ENCODE data around the gene ZNF226. TPM values are rescaled to one million over a fixed set of nuclear protein-coding genes. Genes with fewer than 3 reads are reported as not detected.
"Not testable (repeated sequence)": the region's sequence is repeated elsewhere in the genome, so short reads cannot be mapped to it uniquely, and the experiment has no call there.

Gene ZNF226
- total RNA-seq, 1 experiment from 2014 or later = 8.9 TPM

DNA sequence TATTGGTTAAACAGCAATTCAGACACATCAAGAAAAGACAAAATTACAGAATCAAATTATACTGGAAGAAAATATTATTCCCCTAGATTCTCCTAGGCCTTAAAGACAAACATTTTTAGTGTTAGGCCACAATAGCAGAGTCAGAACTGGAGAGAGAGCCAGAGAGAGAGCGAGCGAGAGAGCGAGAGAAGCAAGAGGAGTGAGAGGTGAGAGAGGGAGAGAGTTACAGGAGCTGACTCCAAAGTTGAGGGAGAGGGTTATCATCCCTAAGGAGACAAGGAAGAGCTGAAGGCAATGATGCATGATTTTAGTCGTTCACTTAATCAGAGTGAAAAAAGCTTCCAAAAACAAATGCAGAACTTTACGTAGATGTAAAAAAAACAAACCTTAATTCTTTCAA lies 27.2 kb downstream of the ZNF226 start:
- H3K4me3 ChIP-seq (ENCODE audit: insufficient read depth, low read depth, low read length) = no peak overlapping the region
- DNase-seq = no peak
- H3K27me3 ChIP-seq (ENCODE audit: control insufficient read depth, insufficient read depth, low read length) = no peaks in the 10 kb centered on the region
- no peaks in the 10 kb centered on the region for H3K36me3 ChIP-seq (replicated peaks; ENCODE audit: control insufficient read depth, insufficient read depth, low read length)

DNA sequence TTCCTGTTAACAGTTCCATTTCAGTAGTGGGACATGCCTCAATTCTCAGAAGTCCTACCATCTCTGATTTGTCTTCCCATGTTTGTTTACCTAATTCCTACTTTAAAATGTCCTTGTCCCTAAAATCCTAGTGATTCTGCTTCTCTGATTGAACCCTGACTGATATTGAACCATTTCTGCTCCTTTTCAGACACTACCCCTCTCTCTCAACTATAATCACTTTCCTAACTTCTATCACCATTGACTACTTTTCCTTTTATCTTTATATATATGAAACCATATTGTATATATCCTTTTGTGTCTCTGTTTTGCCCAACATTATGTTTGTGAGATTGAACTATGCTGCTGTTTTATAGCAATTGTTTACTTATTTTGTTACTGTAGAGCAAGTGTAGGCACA lies 31.9 kb downstream of the ZNF226 start:
- DNase-seq = no peak
- Histone ChIP-seq H3K4me3 (ENCODE audit: insufficient read depth, low read depth, low read length) (no peak overlapping the region), H3K36me3 (replicated peaks; ENCODE audit: control insufficient read depth, insufficient read depth, low read length) (no peaks in the 10 kb centered on the region)

DNA sequence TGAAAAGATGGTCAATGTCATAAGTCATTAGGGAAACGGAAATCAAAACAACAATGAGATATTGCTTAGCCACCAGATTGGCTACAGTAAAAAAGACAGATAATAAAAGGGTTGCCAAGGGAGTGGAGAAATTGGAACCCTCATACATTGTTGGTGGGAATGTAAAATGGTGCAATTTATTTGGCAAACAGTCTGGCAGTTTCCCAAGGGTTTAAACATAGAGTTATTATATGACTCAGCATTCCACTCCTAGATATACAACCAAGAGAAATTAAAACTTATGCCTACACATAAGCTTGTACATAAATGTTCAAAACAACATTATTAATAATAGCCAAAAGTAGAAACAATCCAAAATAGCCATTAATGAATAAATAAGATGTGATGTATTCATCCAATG lies 37.6 kb downstream of the ZNF226 start:
- Histone ChIP-seq H3K27me3 (ENCODE audit: control insufficient read depth, insufficient read depth, low read length) (no peaks in the 10 kb centered on the region), H3K36me3 (replicated peaks; ENCODE audit: control insufficient read depth, insufficient read depth, low read length) (no peaks in the 10 kb centered on the region), H3K4me3 (ENCODE audit: insufficient read depth, low read depth, low read length) (no peak overlapping the region)
- no peak for DNase-seq

More for the DNA sequence above, 31.9 kb downstream of the ZNF226 start:
- H3K27me3 ChIP-seq (ENCODE audit: control insufficient read depth, insufficient read depth, low read length) = no peaks in the 10 kb centered on the region

DNA sequence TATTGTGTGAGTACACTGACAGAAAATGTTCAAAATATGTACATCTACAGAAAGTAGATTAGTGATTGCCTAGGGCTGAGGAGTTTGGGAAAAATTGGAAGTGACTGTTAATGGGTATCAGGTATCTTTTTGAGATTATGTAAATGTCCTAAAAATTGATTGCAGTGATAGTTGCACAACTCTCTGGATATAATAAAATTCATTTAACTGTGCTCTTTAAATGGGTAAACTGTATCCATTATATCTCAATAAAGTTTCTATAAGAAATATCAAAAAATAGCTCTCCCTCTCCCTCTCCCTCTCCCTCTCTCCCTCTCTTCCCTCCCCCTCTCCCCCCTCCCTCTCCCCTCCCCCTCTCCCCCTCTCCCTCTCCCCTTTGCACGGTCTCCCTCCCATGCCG lies 38.1 kb downstream of the ZNF226 start:
- Histone ChIP-seq H3K27me3 (ENCODE audit: control insufficient read depth, insufficient read depth, low read length) (no peaks in the 10 kb centered on the region), H3K36me3 (replicated peaks; ENCODE audit: control insufficient read depth, insufficient read depth, low read length) (no peaks in the 10 kb centered on the region), H3K4me3 (ENCODE audit: insufficient read depth, low read depth, low read length) (no peak overlapping the region)
- DNase-seq = no peak

DNA sequence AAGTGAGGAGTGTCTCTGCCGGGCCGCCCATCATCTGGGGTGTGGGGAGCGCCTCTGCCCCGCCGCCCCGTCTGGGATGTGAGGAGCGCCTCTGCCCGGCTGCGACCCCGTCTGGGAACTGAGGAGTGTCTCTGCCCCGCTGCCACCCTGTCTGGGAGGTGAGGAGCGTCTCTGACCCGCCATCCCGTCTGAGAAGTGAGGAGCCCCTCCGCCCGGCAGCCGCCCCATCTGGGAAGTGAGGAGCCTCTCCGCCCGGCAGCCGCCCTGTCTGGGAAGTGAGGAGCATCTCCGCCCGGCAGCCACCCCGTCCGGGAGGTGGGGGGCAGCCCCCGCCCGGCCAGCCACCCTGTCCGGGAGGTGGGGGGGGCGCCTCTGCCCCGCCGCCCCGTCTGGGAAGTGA lies 39.0 kb downstream of the ZNF226 start:
- not testable (repeated sequence) for H3K36me3 ChIP-seq (replicated peaks; ENCODE audit: control insufficient read depth, insufficient read depth, low read length); H3K27me3 ChIP-seq (ENCODE audit: control insufficient read depth, insufficient read depth, low read length)

DNA sequence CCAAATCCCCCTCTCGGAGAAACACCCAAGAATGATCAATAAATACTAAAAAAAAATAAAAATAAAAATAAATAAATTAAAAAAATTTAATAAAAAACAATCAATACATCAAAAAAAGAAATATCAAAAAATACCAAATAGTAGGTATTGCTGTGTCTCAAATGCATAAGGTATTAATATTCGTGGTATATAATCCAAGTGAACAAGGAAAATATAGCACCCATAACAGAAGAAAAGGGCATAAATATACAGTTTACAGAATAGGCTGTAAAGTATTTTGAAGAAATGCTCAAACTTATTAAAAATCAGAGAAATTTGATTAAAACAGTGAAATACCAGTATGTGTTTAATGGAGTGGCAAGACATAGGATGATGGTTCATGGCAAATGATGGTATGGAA lies 39.9 kb downstream of the ZNF226 start:
- no peak for DNase-seq
- Histone ChIP-seq H3K36me3 (replicated peaks; ENCODE audit: control insufficient read depth, insufficient read depth, low read length) (no peaks in the 10 kb centered on the region), H3K4me3 (ENCODE audit: insufficient read depth, low read depth, low read length) (no peak overlapping the region), H3K27me3 (ENCODE audit: control insufficient read depth, insufficient read depth, low read length) (no peaks in the 10 kb centered on the region)

More for the DNA sequence above, 39.0 kb downstream of the ZNF226 start:
- not testable (repeated sequence) for H3K4me3 ChIP-seq (ENCODE audit: insufficient read depth, low read depth, low read length); DNase-seq

DNA sequence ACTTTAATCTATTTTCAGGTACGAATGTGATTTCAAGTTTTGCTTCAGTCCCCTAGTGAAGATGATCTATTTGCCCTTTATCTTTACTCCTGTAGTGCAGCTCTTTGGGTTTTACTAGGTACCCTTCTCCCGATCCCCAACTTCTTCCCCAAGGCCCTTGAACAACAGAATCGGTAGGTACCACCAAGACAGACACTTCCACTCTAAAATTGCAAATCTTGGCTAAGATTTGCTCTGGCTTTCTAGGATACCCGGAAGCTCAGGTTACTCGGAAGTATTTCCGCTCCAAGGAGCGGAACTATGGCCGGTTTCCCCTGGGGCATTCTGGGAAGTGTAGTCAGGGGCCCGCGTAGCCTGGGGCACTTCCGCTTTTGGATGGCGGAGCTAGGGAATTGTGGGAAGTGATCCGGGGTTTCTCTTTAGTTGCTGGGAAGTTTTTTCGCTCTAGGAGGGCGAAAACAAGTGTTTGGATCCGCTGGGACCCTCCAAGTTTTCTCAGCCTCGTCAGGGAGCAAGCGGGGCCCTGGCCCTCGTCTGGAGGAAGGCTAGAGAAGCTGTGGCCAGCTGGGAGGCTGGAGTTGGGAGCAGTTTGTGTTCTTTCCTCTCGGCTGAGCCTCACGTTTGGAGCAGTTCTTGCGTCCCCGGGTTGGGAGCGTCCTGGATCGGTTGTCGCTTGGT lies 42.4 kb downstream of the ZNF226 start:
- H3K27me3 ChIP-seq (ENCODE audit: control insufficient read depth, insufficient read depth, low read length) = no peaks in the 10 kb centered on the region
- peak; percentile 89 for DNase-seq
- H3K4me3 ChIP-seq (ENCODE audit: insufficient read depth, low read depth, low read length) = peak overlapping the region; percentile 74
- no peaks in the 10 kb centered on the region for H3K36me3 ChIP-seq (replicated peaks; ENCODE audit: control insufficient read depth, insufficient read depth, low read length)

DNA sequence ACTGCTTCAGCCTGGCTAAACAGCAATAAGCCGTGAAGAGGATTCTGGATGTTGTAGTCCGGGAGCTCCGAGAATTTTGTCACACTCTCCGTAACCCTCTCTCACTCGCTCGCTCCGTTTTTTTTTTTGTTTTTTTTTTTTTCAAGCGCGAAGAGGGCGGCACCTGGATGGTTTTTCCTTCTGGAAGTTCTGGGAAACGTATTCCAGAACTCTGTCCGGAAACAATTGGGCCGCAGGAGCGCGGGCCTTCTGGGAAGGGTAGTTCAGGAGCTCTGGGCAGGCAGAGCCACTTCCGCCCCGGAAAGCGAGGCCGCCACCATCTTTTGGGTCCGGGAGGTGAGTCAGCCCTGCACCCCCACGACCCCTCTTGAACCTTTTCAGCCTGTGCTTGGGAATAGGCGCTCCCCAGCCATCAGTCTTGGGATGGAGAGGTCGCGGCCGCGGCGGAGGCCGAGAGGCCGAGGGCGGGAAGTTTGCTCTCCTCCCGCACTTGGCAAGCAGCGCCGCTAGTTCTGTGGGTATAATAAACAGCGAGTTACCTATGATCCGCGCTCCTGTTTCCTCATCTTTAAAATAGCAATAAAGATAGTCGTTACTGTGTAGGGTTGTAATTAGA lies 47.5 kb downstream of the ZNF226 start, which contains the start of gene ZNF227:
Gene ZNF227, plus strand, starts transcription at position 283 of the 616 bp plus-strand sequence. CDS start 5,261 bp downstream, outside the sequence.
- Histone ChIP-seq H3K4me3 (ENCODE audit: insufficient read depth, low read depth, low read length) (peak within 1 kb of the TSS; percentile 75), H3K36me3 (replicated peaks; ENCODE audit: control insufficient read depth, insufficient read depth, low read length) (peaks cover 1% of the 10 kb centered on the region), H3K27me3 (ENCODE audit: control insufficient read depth, insufficient read depth, low read length) (no peaks in the 10 kb centered on the region)
- DNase-seq = peak; percentile 86

DNA sequence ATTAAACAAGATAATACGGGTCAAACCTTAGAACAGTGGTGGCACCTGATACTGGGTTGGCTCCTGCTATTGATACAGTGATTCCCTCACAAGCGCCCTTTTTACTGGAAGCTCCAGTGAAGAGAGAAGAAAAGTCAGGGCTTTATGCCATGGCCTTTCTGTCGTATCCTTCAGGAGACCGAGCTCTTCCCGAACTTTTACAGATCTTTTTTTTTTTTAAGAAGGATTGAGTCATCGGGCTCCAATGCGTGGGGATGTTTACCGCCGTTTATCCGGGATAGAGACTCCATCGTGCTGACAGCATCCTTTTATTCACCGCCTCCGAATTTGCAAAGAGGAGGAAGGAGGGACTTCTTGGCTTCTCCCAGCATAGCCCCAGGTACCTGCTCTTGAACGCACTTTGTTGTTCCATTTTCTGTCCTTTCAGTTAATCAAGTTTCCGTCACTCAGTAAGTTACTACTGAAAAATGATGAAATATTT lies 48.0 kb downstream of the ZNF226 start:
- H3K27me3 ChIP-seq (ENCODE audit: control insufficient read depth, insufficient read depth, low read length) = no peaks in the 10 kb centered on the region
- peak; percentile 47 for DNase-seq
- peak overlapping the region; percentile 75 for H3K4me3 ChIP-seq (ENCODE audit: insufficient read depth, low read depth, low read length)
- H3K36me3 ChIP-seq (replicated peaks; ENCODE audit: control insufficient read depth, insufficient read depth, low read length) = peaks cover 4% of the 10 kb centered on the region

DNA sequence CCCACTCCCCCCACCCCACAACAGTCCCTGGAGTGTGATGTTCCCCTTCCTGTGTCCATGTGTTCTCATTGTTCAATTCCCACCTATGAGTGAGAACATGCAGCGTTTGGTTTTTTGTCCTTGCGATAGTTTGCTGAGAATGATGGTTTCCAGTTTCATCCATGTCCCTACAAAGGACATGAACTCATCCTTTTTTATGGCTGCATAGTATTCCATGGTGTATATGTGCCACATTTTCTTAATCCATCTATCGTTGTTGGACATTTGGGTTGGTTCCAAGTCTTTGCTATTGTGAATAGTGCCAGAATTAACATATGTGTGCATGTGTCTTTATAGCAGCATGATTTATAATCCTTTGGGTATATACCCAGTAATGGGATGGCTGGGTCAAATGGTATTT lies 55.0 kb downstream of the ZNF226 start:
- not testable (repeated sequence) for H3K27me3 ChIP-seq (ENCODE audit: control insufficient read depth, insufficient read depth, low read length); H3K36me3 ChIP-seq (replicated peaks; ENCODE audit: control insufficient read depth, insufficient read depth, low read length); DNase-seq; H3K4me3 ChIP-seq (ENCODE audit: insufficient read depth, low read depth, low read length)

DNA sequence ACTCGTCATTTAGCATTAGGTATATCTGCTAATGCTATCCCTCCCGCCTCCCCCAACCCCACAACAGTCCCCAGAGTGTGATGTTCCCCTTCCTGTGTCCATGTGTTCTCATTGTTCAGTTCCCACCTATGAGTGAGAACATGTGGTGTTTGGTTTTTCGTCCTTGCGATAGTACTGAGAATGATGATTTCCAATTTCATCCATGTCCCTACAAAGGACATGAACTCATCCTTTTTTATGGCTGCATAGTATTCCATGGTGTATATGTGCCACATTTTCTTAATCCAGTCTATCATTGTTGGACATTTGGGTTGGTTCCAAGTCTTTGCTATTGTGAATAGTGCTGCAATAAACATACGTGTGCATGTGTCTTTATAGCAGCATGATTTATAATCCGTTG lies 55.9 kb downstream of the ZNF226 start:
- DNase-seq; H3K36me3 ChIP-seq (replicated peaks; ENCODE audit: control insufficient read depth, insufficient read depth, low read length); H3K27me3 ChIP-seq (ENCODE audit: control insufficient read depth, insufficient read depth, low read length); H3K4me3 ChIP-seq (ENCODE audit: insufficient read depth, low read depth, low read length): not testable (repeated sequence)

DNA sequence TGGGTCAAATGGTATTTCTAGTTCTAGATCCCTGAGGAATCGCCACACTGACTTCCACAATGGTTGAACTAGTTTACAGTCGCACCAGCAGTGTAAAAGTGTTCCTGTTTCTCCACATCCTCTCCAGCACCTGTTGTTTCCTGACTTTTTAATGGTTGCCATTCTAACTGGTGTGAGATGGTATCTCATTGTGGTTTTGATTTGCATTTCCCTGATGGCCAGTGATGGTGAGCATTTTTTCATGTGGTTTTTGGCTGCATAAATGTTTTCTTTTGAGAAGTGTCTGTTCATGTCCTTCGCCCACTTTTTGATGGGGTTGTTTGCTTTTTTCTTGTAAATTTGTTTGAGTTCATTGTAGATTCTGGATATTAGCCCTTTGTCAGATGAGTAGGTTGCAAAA lies 56.4 kb downstream of the ZNF226 start:
- not testable (repeated sequence) for H3K27me3 ChIP-seq (ENCODE audit: control insufficient read depth, insufficient read depth, low read length); H3K4me3 ChIP-seq (ENCODE audit: insufficient read depth, low read depth, low read length); H3K36me3 ChIP-seq (replicated peaks; ENCODE audit: control insufficient read depth, insufficient read depth, low read length); DNase-seq

Other genes starting within 250 kb of the ZNF226 start
- 11.6 and 11.9 TPM in 2 replicates for gene ZNF45, start 229.8 kb upstream of the ZNF226 start, total RNA-seq (2014; rRNA removed; shearing (Covaris generic))
- 2.2 and 3.0 TPM in 2 replicates for gene ZNF221, start 213.9 kb upstream of the ZNF226 start, total RNA-seq (2014; rRNA removed; shearing (Covaris generic))
- 7.6 and 9.7 TPM in 2 replicates for gene ZNF155, start 180.9 kb upstream of the ZNF226 start, total RNA-seq (2014; rRNA removed; shearing (Covaris generic))
- gene ZNF230, start 162.1 kb upstream of the ZNF226 start, total RNA-seq (2014; rRNA removed; shearing (Covaris generic)) = 1.4 and 3.2 TPM in 2 replicates
- gene ZNF222, start 139.7 kb upstream of the ZNF226 start, total RNA-seq (2014; rRNA removed; shearing (Covaris generic)) = 1.8 and 4.3 TPM in 2 replicates
- gene ZNF223, start 113.1 kb upstream of the ZNF226 start, total RNA-seq (2014; rRNA removed; shearing (Covaris generic)) = 3.5 and 8.1 TPM in 2 replicates
- gene ZNF284, start 92.9 kb upstream of the ZNF226 start, total RNA-seq (2014; rRNA removed; shearing (Covaris generic)) = 1.3 and 2.0 TPM in 2 replicates
- 9.6 and 14.0 TPM in 2 replicates for gene ZNF224, start 70.7 kb upstream of the ZNF226 start, total RNA-seq (2014; rRNA removed; shearing (Covaris generic))
- gene ZNF225, start 51.7 kb upstream of the ZNF226 start, total RNA-seq (2014; rRNA removed; shearing (Covaris generic)) = 2.4 and 3.8 TPM in 2 replicates
- 3.5 and 5.5 TPM in 2 replicates for gene ZNF234, start 23.5 kb upstream of the ZNF226 start, total RNA-seq (2014; rRNA removed; shearing (Covaris generic))
- gene ZNF227, start 47.4 kb downstream of the ZNF226 start, total RNA-seq (2014; rRNA removed; shearing (Covaris generic)) = 14.0 and 21.4 TPM in 2 replicates
- 0.48 and 1.1 TPM in 2 replicates for gene ZNF233, start 94.8 kb downstream of the ZNF226 start, total RNA-seq (2014; rRNA removed; shearing (Covaris generic))
- gene ZNF235, start 139.9 kb downstream of the ZNF226 start, total RNA-seq (2014; rRNA removed; shearing (Covaris generic)) = 1.6 and 2.1 TPM in 2 replicates
- gene ZNF112, start 191.6 kb downstream of the ZNF226 start, total RNA-seq (2014; rRNA removed; shearing (Covaris generic)) = 2.1 and 3.4 TPM in 2 replicates
- 2.2 and 4.6 TPM in 2 replicates for gene ZNF285, start 236.5 kb downstream of the ZNF226 start, total RNA-seq (2014; rRNA removed; shearing (Covaris generic))